Activated T-cell treated with anti-CD3 and anti-CD28 coated beads, Interleukin-2, amount 50 U/mL, for 24 hours (primary cell): ENCODE data around the gene SERPINB3.

Experiments used
- DNase-seq: peaks from one replicate; pipeline ENCODE4 v3.0.0-alpha.2; 2020
- H3K27ac Mint-ChIP-seq: 2 replicates; pipeline ENCODE4 v1.8.0; 2020; ENCODE audit warnings: mild to moderate bottlenecking, mixed read lengths
- H3K27me3 Mint-ChIP-seq: 2 replicates; pipeline ENCODE4 v1.8.0; 2020; ENCODE audit warnings: mixed read lengths
- H3K36me3 Mint-ChIP-seq: 2 replicates; pipeline ENCODE4 v1.8.0; 2020; ENCODE audit warnings: low read depth, mixed read lengths
- H3K4me1 Mint-ChIP-seq: 2 replicates; pipeline ENCODE4 v1.8.0; 2020; ENCODE audit warnings: low read depth, mixed read lengths
- H3K4me3 Mint-ChIP-seq: 2 replicates; pipeline ENCODE4 v1.8.0; 2020; ENCODE audit warnings: mild to moderate bottlenecking, moderate library complexity, mixed read lengths
- H3K9me3 Mint-ChIP-seq: 2 replicates; pipeline ENCODE4 v1.8.0; 2020; ENCODE audit warnings: mixed read lengths

Gene SERPINB3

DNA sequence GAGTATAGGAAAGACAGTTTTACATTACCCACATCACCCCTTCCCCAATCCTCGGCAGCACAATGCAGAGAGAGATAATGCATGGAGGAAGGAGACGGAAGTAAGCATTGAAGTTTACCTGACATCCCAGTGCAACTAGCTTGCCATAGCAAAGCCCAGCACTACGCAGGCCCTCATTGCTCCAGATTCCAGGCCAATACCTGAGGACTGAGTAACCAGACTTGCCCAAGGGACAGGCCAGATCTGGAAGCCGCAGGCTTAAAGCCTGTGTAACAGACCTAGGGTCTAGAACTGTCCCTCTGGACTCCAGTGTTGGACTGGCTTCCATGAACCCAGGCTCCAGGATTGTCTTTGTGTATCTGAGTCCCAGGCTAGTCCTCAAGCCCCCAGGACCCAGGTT, 35.3 kb downstream of the SERPINB3 start:
- Mint-ChIP-seq H3K36me3 (no peaks in the 10 kb centered on the region), H3K4me3 (no peak overlapping the region), H3K9me3 (peaks cover 38% of the 10 kb centered on the region), H3K27me3 (peaks cover 4% of the 10 kb centered on the region), H3K27ac (no peak overlapping the region), H3K4me1 (no peaks in the 10 kb centered on the region)
- no peak for DNase-seq

DNA sequence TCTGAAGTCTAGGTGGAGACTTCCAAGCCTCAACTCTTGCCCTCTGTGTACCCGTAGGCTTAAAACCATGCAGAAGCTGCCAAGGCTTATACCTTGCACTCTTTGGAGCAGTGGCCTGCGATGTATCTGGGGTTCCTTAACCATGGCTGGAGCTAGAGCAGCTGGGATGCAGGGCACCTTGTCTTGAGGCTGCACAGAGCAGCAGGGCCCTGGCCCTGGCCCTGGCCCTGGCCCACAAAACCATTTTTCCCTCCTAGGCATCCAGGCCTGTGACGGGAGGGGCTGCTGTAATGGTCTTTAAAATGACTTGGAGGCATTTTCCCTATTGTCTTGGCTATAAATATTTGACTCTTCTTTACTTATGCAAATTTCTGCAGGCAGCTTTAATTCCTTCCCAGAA, 36.8 kb downstream of the SERPINB3 start:
- H3K27ac Mint-ChIP-seq = no peak overlapping the region
- peaks cover 4% of the 10 kb centered on the region for H3K27me3 Mint-ChIP-seq
- no peak for DNase-seq
- H3K36me3 Mint-ChIP-seq = no peaks in the 10 kb centered on the region
- H3K9me3 Mint-ChIP-seq = peaks cover 35% of the 10 kb centered on the region
- H3K4me3 Mint-ChIP-seq = no peak overlapping the region
- no peaks in the 10 kb centered on the region for H3K4me1 Mint-ChIP-seq

DNA sequence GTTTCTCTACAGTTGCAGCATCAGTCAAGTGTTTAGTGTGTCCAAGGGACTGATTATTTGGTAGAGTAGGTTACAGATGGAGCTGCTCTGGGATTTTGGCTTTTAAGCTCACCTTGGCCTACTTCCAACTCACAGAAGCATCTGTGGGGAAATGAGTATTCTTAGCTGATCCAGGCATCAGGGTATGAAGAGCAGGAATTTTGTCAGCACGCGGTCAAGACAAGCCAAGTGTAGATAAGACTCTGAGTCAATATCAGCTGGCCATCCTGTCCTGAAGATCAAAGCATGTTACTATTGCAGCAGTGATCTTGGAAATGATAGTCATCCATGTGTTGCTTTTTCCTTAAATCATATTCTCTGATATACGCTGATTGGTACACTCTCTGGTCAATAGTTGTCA, 42.0 kb downstream of the SERPINB3 start:
- Mint-ChIP-seq H3K27me3 (peaks cover 4% of the 10 kb centered on the region), H3K9me3 (peaks cover 12% of the 10 kb centered on the region), H3K4me3 (no peak overlapping the region), H3K36me3 (no peaks in the 10 kb centered on the region), H3K27ac (no peak overlapping the region), H3K4me1 (no peaks in the 10 kb centered on the region)
- no peak for DNase-seq

- H3K27ac Mint-ChIP-seq = no peak overlapping the region
- H3K36me3 Mint-ChIP-seq = no peaks in the 10 kb centered on the region
- peaks cover 4% of the 10 kb centered on the region for H3K9me3 Mint-ChIP-seq
- no peaks in the 10 kb centered on the region for H3K4me1 Mint-ChIP-seq
- H3K4me3 Mint-ChIP-seq = no peak overlapping the region
- DNase-seq = no peak
- H3K27me3 Mint-ChIP-seq = no peaks in the 10 kb centered on the region
Measured at GRCh38 chr18:63617915-63618234, 43.8 kb downstream of the SERPINB3 start.

DNA sequence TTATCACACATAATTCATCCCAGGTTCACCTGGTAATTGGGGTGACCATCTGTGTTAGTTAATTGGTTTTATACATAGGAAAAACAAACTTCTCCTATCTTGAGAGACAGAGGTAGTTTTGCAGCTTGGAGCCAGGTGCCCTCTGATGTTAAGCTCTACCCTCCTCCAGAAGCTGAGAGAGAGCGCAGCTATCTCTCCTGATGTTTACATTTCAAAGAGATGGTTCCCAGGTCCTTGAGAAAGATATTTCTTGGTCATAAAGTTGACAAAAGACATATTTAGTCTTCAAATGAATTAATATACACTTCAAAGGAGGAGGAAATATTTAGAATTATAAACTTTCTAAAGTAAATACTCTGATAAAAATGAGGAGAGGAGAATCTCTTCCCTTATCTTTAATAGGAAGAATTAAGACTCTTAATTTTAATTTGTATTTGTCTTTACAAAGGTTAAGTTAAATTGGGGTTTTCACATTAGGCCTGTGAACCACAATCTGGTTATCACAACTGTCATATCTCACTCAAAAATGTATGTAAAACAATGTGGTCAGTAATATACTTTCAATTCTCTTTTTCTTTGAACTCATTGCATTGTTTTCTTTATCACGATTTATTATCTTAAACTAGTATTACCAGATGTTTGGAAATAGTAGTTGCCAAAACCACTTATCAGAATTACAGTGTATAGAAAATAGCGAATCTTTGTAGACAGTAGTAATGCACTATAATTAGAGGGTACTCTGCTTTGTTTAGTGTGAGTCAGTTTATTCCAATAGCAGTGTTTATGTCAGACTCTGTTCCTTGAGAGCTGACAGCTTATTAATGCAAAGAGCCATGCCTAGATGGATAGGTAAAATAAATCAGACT, 44.4 kb downstream of the SERPINB3 start:
- H3K4me1 Mint-ChIP-seq = no peaks in the 10 kb centered on the region
- no peak overlapping the region for H3K4me3 Mint-ChIP-seq
- peaks cover 2% of the 10 kb centered on the region for H3K27me3 Mint-ChIP-seq
- no peaks in the 10 kb centered on the region for H3K36me3 Mint-ChIP-seq
- no peak for DNase-seq
- no peaks in the 10 kb centered on the region for H3K9me3 Mint-ChIP-seq
- no peak overlapping the region for H3K27ac Mint-ChIP-seq

GRCh38 chr18:63613420-63613819, 48.3 kb downstream of the SERPINB3 start:
- peaks cover 7% of the 10 kb centered on the region for H3K27me3 Mint-ChIP-seq
- no peak overlapping the region for H3K4me3 Mint-ChIP-seq
- H3K27ac Mint-ChIP-seq = no peak overlapping the region
- H3K36me3 Mint-ChIP-seq = no peaks in the 10 kb centered on the region
- H3K4me1 Mint-ChIP-seq = no peaks in the 10 kb centered on the region
- DNase-seq = no peak
- H3K9me3 Mint-ChIP-seq = no peaks in the 10 kb centered on the region

DNA sequence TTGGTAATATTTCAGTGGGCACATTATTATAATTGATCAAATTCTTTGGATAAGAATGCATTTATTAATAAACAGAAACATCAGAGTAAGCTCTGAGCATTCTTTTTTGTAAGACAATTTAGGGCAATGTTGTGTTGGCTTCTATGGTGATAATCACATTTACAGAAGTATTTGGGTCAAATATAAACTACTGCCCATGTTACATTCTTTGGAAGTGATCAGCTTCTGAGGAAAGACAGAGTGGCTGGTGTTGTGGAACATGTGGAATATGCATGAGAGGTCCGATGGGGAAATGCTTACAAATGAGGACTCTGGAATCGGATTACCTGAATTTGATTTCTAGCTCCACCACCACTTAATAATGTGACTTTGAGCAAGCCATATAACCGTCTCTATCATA, 55.2 kb downstream of the SERPINB3 start:
- Mint-ChIP-seq H3K27me3 (peaks cover 5% of the 10 kb centered on the region), H3K27ac (no peak overlapping the region), H3K4me1 (no peaks in the 10 kb centered on the region), H3K36me3 (no peaks in the 10 kb centered on the region), H3K4me3 (no peak overlapping the region), H3K9me3 (no peaks in the 10 kb centered on the region)
- DNase-seq = no peak
